GM15510 (cell line): ENCODE data around the gene C1orf21.

Experiments
- POLR2A ChIP-seq: IDR thresholded peaks from 3 replicates; pipeline ENCODE4 v1.6.1; 2011; ENCODE audit warnings: borderline replicate concordance; ENCODE audit not compliant: insufficient read length; ENCODE audit errors: extremely low read depth

Gene C1orf21

GRCh38 chr1:184616504-184616903, 229.7 kb downstream of the C1orf21 start:
- no peak for TF ChIP-seq POLR2A

GRCh38 chr1:184617433-184618029, 230.7 kb downstream of the C1orf21 start:
- no peak for TF ChIP-seq POLR2A

DNA sequence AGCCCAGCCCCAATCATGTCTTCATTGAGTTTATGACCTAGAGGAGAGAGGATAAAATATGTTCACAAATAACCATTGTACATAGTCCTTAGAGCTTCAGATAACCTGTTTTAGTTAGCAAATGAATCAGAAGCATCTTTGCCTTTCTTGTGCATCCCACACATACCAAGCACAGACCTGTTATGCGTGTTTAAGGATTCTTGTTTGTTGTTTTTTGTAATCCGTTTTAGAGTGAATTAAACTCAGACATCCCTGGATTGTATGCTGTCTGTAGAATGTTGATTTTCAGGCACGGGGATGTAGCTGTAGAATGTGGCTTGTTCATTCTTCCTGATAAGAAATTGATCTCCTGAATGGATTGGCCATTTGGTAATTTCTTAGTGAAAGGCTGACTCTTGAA, 232.0 kb downstream of the C1orf21 start:
- no peak for TF ChIP-seq POLR2A

GRCh38 chr1:184620469-184620868, 233.6 kb downstream of the C1orf21 start:
- TF ChIP-seq POLR2A, result no peak

- no peak for TF ChIP-seq POLR2A
These were observed 234.4 kb downstream of the C1orf21 start for GRCh38 chr1:184621260-184621659.

DNA sequence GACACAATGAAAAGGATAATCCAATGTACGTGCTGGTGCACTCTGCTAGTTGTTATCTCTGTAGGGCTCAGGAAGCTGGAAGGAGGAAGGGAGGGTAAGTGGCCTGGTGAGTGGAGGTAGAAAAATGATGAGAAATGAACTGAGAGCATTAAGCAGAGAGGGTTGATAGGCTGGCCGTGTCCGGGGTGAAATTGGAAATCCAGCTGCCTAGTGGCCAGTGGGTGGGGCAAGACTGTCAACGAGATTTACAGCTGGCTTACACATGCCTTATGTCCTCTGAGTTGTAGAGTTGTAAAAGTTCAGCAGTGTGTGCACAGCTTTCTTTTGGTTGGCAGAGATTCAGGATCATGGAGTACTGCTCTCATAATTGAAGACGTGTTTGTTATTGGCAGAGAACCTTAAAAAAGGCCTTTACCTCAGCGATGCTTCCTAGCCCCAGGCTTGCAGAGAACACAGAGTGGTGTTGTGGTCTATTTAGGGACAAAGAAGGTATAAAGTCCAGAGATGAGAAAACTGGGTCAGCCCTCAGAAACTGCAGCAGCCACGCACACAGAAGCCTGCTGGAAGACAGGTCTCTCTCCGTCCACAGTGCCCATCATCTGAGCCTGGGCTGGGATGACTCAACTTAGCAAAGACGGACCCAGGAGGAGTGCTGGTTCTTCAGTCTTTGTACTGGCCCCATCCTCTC, 235.5 kb downstream of the C1orf21 start:
- TF ChIP-seq POLR2A, result no peak

GRCh38 chr1:184623404-184623803, 236.6 kb downstream of the C1orf21 start:
- TF ChIP-seq POLR2A, result no peak

- no peak for TF ChIP-seq POLR2A
These were observed 237.2 kb downstream of the C1orf21 start for GRCh38 chr1:184624051-184624450.

GRCh38 chr1:184624626-184625025, 237.8 kb downstream of the C1orf21 start:
- TF ChIP-seq POLR2A, result no peak

DNA sequence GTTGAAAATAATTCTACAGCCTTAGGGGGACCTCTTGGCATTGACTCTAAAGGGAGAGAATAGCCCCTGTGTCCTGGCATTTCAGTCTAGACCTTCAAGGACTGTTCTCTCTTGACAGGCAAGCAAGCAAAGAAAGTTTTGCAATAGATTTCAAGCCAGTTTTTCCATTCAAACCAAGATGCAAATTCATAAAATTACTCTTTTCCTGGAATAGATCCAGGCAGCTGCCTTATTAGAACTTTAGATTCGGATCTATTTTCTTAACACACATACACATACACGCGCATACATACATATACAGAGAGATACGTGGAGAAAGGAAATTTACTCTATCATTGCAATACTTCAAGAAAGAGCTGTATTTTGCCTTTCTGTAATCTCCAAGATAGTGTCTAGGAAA, 238.4 kb downstream of the C1orf21 start:
- no peak for TF ChIP-seq POLR2A

- TF ChIP-seq POLR2A, result no peak
These were observed 239.5 kb downstream of the C1orf21 start for GRCh38 chr1:184626076-184627006.

DNA sequence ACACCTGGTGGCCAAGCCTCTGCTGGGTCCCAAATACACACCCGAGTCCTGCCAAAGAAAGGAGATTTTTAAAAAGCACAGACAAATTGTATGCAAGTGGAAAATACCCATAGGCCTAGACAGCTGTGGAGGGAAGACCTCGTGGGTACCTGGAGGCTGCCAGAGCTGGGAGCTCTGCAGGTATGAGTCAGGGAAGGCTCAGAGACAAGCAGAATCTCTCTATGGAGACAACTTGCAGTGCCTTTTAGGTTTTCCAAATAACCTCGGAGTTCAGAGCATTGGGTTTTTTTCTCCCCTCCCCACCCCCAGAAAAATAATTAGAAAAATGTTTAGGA, 240.1 kb downstream of the C1orf21 start:
- TF ChIP-seq POLR2A, result no peak

GRCh38 chr1:184629266-184629665, 242.4 kb downstream of the C1orf21 start:
- no peak for TF ChIP-seq POLR2A

GRCh38 chr1:184630679-184631060, 243.8 kb downstream of the C1orf21 start:
- no peak for TF ChIP-seq POLR2A

DNA sequence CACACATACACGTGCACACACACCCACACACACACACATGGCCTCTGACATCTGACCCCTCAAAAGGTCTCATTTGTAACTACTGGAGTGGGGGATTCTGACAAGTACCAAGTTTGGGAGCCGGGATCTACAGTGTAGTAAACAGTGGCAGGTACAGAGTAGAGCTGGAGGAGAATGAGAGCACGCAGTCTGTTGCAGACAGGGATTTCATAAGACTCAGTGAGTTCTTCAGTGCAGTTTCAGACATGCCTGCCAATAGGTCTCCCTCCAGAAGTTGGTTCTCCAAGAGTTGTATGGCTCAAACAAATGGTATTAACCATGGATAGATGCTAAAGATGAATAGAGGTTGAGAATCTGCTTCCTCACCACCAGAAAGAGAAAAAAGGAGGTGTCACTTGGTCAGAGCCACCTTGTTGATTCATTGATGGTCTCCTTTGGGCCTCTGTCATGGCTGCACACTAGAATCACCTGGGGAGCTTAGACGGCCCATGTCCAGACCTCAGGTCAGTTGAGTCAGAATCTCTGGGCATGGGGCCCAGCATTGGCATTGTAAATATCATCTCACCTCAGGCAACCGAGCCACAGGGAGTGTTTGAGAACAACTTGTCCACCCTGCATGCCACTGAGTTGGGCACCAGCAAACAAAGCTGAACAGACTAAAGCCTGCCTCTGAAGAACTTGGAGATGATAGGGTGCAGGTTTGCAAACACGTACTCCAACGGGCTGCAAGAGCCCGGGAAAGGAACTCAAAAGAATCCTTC, 245.8 kb downstream of the C1orf21 start:
- no peak for TF ChIP-seq POLR2A
